GM18508 (cell line): ENCODE measurements around the gene RFX5.
"Not testable (repeated sequence)": the region's sequence is repeated elsewhere in the genome, so short reads cannot be mapped to it uniquely, and the experiment has no call there.

Source experiments
- ATAC-seq: cut with Tn5 transposase; IDR thresholded peaks from one replicate; pipeline ENCODE4 v1.9.1; 2021; ENCODE audit warnings: moderate number of reproducible peaks; ENCODE audit not compliant: insufficient read depth, unreplicated experiment

The RFX5 gene

DNA sequence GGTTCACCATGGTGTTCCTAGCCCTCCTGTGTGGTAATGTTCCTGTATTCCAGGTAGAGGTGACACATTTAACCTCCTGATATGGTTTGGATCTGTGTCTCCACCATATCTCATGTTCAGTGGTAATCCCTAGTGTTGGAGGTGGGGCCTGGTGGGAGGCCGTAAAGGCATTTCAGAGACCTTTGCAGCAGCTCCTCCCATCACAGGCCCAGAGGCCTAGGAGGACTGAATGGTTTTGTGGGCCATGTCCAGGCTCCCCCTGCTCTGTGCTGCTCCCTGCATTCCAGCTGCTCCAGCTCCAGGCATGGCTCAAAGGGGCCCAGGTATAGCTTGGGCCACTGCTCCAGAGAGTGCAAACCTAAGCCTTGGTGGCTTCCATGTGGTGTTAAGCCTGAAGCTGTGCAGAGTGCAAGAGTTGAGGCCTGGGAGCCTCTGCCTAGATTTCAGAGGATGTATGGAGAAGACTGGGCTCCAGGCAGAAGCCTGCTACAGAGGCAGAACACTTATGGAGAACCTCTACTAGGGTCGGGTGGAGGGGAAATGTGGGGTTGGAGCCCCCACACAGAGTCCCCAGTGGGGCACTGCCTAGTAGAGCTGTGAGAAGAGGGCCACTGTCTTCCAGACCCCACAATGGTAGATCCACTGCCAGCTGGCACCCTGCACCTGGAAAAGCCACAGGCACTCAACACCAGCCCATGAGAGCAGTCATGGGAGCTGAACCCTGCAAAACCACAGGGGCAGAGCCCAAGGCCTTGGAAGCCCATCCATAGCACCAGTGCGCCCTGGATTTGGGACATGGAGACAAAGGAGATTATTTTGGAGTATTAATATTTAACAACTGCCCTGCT lies 15.5 kb upstream of the RFX5 start:
- ATAC-seq, result no peak

GRCh38 chr1:151361883-151362282 lies 14.8 kb upstream of the RFX5 start:
- no peak for ATAC-seq

DNA sequence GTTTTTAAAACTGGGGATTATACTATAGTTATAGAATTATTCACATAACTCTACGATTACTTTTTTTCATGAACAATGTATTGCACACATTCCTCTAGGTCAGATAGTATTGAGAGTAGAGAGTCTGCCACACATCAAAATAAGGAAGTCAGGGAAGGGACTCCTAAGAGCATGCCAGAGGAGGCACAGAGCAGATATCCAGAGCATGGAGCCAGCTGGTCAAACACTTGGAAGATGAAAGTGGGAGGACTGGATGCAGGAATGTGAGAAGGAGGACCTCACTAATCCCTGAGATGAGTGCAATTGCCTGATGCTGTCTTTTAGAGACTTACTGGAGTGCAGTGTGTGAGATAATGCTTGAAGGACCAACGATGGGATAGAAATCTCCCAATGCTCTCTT lies 9.6 kb upstream of the RFX5 start:
- ATAC-seq, result no peak

GRCh38 chr1:151352021-151352718 lies 5.1 kb upstream of the RFX5 start:
- ATAC-seq, result no peak

DNA sequence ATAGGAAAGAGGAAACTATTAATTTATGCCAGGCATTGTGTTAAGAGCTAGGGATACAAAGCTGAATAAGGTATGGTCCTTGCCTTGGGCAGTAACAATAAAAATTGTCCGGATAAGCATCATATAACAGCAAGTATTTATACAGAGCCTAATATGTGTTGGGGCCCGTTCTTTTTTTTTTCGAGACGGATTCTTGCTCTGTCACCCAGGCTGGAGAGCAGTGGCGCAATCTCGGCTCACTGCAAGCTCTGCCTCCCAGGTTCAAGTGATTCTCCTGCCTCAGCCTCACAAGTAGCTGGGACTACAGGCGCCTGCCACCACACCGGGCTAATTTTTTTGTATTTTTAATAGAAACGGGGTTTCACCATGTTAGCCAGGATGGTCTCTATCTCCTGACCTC lies 3.3 kb upstream of the RFX5 start:
- not testable (repeated sequence) for ATAC-seq

DNA sequence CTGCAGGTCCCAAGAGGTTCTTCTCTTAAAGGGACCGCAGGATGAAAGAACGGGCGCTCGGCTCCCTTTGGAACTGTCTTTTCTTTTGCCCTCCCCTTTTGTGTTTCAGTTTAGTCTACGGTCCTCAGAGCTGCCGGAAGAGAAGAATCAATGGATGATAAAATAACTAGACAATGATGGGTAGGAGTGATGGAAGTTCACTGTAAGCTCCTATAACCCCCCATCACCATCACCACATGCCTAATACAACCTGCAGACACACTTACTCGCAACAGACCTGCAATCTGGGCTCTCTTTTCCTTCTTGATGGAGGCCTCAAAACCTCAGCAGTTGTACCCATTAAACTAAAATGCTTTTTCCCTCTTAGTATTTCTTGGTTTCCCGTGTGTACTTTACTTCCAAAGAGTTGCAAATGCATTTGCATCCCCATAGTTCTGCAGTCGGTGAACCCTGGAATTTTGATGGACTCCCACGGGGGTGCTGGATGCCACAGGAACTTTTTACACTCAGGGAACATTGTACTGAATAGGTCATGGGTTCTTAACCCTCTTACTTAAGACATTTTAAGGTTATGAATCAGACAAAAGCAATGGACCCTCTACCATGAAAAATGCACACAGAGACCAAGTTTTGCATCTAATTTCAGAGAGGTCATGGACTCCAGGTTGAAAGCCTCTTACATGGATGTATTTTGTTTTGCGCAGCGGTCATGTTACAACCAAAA lies 633 bp upstream of the RFX5 start:
- no peak for ATAC-seq

DNA sequence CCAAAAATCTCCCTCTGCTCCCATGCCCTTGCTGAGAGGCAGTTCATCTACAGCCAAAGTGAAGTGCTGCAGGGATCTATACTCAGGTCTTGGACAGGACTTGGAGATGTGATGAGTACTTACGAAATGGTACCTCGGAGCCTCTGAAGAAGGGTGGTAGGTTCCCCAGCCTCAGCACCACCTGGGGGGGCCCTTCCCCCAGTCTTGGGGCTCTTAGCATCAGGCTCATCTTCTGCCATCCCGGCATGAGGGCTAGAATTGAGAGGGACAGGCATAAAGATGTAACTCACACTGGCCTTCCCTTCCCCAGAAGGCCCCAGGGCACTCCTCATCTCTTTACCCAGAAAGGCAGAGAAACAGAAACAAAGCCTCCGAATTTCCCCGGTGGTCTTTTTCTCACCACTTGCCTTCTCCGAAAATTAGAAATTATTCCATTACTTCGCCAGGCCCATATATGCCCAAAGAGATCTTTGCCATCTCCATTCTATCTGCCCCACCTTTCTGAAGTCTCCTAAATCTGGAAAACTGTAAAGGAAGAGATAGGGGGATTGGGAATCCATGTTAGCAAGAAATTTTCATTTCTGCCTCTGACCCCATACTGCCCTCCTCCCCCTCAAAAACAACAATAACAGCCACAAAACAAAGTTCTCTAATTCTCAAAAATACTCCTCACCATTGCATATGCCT lies 827 bp downstream of the RFX5 start:
- ATAC-seq, result no peak

DNA sequence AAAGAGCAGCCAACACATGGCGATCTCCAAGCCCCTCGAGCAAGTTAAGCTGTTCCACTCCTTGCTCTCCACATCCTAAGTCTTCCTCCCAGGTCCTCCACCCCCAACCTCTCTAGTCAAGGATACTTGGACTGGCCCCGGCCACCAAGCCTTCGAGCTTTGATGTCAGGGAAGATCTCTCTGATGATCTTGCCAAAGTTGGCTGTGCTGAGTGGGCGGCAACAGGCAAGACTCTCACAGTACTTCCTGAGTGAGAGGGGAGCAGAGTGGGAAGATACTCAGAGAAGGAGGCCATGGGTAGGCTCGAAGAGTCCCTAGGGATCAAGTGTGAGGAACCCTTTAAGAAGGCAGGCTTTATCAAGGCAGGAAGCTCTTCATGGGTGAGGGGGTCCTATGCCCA lies 2.8 kb downstream of the RFX5 start:
- ATAC-seq, result no peak

GRCh38 chr1:151343587-151343986 lies 3.5 kb downstream of the RFX5 start:
- no peak for ATAC-seq

DNA sequence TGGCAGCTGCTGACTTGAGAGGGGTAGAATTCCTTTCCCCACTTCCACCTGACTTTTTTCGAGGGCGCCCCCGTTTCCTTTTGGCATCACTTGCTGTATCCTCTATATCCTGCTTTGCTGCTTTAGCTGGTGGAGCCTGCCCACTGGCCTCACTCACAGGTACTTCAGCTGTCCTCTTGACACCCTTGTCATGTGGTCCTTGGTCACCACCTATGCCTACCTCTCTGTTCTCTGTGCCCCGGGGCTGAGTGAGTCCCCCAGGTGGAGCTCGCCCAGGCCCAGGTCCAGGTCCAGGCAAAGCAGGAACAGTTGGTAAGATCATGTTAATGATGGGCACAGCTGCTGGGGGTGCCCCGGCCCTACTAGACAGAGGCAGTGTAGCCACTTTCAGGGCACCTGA lies 4.5 kb downstream of the RFX5 start:
- ATAC-seq, result no peak

GRCh38 chr1:151342021-151342420 lies 5.0 kb downstream of the RFX5 start:
- no peak for ATAC-seq

GRCh38 chr1:151340870-151341754 lies 5.9 kb downstream of the RFX5 start:
- ATAC-seq, result no peak

DNA sequence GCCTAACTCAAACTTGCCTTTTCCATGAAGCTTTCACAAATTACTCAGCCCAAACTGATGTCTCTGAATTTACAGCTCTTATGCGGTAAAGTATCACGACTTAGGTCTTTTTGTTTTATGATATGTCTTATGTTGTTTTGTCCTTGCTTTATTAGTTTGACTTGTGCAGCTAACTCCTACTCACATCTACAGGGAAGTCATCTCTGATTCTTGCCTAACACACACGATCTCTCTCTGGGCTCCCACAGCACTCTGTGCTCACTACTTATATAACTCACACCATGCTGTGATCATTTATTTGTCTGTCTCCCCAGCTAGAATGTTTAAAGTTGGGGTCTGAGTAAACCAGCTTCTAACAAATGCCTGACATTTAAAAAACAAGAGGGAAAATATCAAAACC lies 10.5 kb downstream of the RFX5 start:
- no peak for ATAC-seq

- no peak for ATAC-seq
Observed at GRCh38 chr1:151334822-151335221, 12.2 kb downstream of the RFX5 start.

- no peak for ATAC-seq
Observed at GRCh38 chr1:151327903-151328674, 19.0 kb downstream of the RFX5 start.

DNA sequence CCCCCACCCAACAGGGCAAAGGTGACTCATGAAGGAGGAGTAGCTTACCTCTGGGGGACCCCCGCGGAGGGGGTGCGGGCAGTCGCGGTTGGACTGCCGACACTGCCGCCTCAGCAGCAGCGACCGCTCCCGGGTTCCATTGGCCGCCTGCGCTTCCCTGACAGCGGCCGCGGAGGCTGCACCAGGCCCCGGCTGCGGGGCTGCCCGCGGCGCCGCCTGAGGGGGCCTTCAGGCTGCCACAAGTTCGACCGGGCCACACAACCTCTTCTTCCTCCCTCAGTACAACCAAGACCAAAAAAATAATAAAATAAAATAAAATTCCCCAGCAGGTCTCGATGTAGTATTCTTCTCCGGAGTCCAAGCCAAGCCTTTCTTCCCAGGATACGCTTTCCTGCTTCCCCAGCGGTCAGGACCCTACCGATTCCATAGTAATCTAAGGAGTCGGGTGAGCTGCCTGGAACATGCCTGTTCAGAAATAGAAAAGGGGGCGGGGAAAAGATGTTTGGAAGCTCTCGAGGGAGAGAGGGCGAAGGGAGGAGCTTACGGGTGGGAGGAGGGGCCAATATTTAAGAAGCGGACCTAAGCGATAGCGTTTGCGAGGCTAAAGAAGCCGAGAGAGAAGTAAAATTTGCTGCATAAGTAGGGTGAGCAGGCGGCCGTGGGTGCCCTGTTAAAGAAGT lies 19.7 kb downstream of the RFX5 start, which contains the start of gene PI4KB:
TSS of gene PI4KB (minus strand) at position 194 of the 680 bp plus-strand sequence. CDS start 10,935 bp downstream, outside the sequence.
- no peak for ATAC-seq

- no peak for ATAC-seq
Observed at GRCh38 chr1:151326619-151327222, 20.3 kb downstream of the RFX5 start.
